GM18870 (cell line): ENCODE results near the gene ASIC3.
"Not testable (repeated sequence)": the region's sequence is repeated elsewhere in the genome, so short reads cannot be mapped to it uniquely, and the experiment has no call there.

ENCODE experiments used
- ATAC-seq: cut with Tn5 transposase; IDR thresholded peaks from one replicate; pipeline ENCODE4 v1.9.1; 2021; ENCODE audit warnings: moderate library complexity; ENCODE audit not compliant: unreplicated experiment

Gene ASIC3

DNA sequence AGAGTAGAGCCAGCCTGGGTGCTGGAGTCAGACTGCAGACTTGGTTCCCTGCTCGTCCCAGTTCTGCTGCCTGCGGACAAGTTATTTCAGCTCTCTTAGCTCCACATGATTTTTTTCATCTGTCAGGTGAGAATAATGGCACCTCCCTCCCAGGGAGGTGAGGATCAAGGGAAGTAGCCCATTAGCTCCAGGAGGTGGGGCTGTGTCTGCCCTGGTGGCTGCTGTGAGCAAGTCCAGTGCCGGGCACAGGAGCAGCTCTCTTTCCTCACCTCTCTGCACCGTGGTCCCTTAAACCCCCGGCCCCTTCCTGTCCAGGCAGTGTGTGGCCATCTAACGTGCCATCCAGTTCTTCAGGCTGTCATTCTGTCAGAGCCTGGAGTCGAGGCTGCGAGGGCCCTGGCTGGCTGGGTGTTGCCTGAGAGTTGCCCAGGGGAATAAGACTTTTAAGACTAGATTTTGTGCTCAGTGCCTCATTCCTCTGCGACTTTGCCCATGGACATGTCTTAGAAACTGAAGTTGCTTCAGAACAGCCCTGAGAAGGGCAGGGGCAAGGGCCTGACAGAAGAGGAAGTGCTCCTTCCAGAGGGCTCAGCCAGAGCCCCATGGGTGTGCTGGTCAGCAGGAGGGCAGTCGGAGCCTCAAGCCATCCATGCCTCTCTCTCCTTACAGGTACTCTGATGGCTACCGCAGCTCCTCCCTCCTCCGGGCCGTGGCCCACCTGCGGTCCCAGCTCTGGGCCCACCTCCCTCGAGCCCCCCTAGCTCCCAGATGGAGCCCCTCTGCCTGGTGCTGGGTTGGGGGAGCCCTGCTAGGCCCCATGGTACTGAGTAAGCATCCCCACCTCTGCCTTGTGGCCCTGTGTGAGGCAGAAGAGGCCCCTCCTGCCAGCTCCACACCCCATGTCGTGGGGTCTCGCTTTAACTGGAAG, 15.1 kb upstream of the ASIC3 start:
- ATAC-seq: no peak

DNA sequence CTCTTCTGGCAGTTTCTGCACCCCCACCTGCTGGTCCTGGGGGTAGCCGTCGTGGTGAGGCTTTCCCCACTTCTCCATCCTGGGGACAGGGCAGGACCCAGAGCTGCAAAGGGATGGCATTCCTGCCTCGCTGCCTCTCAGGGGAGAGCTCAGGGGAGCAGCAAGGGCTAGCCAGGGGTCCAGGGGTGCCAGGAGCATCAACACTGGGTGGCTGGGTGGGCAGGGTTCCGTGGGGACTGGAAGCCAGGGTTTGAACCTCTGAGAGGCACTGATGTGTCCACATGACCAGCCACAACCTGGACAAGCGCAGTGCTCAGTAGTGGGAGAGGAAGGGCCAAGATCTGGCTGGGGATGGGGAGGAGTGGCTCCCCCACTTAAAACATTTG, 14.5 kb upstream of the ASIC3 start:
- no peak for ATAC-seq

- no peak for ATAC-seq
Observed at GRCh38 chr7:151034312-151035025, 13.9 kb upstream of the ASIC3 start.

DNA sequence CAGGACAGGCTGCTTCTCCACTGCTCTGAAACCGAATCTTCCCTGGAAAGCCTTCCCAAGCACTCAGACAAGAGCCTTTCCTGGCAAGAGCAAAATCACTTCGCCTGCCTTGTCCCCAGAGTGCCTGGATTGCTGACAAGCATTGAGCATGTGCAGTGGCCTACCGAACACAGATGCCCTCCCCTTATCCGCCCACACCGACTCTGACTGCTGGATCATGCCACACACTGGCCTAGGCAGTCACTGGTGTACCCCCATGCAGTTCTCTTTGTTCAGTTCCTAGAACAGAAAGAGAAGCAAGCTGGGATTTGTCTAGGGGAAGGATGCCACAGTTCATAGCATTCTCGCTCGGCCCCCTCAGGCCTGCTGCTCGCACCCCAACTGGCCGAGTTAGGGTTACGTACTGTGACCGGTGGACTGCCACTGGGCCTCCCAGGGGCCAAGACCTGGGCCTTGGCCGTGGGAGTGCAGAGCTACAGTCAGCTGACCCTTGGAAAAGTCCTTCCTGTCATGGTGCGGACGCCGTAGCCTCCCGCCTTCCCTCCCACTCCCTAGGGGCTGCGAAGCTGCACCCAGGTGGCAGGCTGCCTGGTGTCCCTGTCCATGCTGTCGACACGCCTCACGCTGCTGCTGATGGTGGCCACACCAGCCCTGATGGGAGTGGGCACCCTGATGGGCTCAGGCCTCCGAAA, 13.2 kb upstream of the ASIC3 start:
- ATAC-seq: no peak

DNA sequence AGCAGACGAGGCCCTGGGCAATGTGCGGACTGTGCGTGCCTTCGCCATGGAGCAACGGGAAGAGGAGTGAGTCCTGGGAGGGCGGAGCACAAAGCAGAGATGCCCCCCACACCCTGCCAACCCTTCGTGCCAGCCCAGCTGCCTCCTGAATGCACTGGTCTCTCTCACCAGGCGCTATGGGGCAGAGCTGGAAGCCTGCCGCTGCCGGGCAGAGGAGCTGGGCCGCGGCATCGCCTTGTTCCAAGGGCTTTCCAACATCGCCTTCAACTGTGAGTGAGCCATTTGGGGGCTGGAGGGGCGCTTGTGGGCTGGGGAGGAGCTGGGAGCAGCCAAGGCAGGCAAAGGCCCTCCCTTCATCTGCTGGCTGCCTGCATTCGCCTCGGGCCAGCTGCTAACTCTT, 12.4 kb upstream of the ASIC3 start:
- no peak for ATAC-seq

GRCh38 chr7:151038951-151039849, 9.1 kb upstream of the ASIC3 start:
- no peak for ATAC-seq

GRCh38 chr7:151039850-151040548, 8.3 kb upstream of the ASIC3 start:
- ATAC-seq: no peak

- no peak for ATAC-seq
Observed at GRCh38 chr7:151040616-151041375, 7.5 kb upstream of the ASIC3 start.

DNA sequence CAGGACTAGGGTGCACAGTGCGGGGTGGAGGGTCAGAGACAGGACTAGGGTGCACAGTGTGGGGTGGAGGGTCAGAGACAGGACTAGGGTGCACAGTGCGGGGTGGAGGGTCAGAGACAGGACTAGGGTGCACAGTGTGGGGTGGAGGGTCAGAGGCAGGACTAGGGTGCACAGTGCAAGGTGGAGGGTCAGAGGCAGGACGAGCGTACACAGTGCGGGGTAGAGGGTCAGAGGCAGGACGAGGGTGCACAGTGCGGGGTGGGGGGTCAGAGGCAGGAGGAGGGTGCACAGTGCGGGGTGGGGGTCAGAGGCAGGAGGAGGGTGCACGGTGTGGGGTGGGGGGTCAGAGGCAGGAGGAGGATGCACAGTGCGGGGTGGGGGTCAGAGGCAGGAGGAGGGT, 4.9 kb upstream of the ASIC3 start:
- ATAC-seq: not testable (repeated sequence)

DNA sequence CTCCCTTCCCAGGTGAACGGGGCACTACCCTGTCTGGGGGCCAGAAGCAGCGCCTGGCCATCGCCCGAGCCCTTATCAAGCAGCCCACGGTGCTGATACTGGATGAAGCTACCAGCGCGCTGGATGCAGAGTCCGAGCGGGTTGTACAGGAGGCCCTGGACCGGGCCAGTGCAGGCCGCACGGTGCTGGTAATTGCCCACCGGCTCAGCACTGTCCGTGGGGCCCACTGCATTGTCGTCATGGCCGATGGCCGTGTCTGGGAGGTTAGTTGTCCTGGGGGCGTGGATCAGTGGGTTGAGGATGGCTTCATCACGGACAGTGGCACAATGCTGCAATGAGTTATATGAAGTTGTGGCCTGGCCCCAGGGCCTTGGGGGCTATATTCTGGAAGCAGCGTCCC, 4.4 kb upstream of the ASIC3 start:
- ATAC-seq: no peak

DNA sequence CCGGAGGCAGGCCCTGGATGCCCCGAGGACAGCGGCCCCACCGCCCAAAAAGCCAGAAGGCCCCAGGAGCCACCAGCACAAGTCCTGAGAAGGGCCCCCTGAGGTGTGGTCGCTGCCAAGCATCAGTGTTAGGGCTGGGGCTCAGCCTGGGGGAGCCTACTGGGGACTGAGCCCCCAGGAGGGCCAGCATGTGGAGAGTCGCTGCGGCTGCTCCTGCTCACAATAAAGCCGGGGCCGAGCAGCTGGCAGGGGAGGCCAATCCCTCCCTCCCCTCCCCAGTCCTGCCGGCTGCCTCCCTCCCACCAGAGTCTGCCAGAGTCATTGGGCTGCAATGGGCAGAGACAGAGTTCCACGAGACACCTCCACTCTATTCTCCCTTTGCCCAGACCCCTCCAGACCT, 3.1 kb upstream of the ASIC3 start:
- no peak for ATAC-seq

DNA sequence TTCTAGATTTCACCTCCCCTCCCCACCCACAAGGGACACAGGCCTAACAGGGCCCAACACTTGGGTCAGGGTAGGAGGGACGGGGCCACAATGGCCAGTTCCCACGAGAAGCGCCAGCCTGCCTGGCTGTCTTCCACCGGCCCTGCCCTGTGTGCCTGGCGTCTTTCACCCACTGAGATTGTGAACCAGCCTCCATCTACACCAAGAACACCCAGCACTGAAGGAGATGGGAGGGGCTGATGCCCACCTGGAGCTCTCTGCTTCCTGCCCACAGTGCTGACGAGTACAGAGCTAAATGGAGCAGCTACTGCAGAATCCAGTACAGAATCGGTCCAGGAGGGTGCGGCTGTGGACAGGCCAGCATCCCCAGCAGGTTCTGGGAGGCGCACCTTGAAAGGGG, 2.4 kb upstream of the ASIC3 start:
- no peak for ATAC-seq

DNA sequence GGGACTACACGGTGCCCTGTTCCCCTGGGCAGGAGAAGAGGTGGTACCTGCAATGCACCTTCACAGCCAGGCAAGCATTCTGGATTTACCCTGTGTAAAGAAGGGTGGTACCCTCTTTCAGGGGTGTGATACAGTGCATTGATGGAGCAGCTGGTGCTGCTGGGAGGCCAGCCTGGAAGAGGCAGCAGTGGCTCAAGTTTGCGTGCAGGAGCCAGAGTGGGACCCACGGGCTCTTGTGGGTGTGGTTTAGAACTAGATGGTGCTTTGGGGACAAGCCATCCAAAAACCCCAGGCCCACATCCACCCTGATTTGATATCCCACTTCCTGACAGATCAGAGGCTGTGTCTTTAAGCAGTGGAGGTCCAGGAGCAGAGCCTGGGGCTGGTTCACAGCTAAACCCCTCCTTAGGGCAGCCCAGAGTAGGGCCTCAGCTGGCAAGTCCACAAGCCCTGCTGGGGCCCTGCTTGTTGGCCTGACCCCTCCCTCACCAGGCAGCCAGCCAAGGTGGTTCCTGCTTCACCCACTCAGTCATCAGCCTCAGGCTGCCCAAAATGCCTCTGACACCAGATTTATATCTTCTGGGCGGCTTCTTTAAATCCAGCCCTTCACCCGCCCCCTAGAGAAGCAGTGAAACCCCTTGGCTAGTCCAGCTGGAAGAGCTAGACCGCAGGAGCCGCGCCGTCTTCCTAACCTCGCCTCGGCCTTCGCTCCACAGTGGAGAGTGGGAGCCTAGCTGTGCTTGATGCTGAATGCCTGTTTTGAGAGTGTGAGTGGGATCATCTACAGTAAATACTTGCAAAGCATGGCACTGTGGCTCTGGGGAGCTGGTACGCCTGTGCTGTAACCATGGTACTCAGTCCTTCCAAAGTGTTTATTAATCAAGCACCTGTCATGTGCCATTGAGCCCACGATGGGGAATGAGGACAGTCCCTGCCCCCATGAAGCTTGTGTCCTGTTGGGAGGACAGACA, 1.4 kb upstream of the ASIC3 start:
- no peak for ATAC-seq

DNA sequence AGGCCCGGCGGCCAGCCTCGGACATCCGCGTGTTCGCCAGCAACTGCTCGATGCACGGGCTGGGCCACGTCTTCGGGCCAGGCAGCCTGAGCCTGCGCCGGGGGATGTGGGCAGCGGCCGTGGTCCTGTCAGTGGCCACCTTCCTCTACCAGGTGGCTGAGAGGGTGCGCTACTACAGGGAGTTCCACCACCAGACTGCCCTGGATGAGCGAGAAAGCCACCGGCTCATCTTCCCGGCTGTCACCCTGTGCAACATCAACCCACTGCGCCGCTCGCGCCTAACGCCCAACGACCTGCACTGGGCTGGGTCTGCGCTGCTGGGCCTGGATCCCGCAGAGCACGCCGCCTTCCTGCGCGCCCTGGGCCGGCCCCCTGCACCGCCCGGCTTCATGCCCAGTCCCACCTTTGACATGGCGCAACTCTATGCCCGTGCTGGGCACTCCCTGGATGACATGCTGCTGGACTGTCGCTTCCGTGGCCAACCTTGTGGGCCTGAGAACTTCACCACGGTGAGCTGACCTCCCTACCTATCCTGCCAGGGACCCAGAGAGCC, 656 bp downstream of the ASIC3 start:
- ATAC-seq: no peak

GRCh38 chr7:151051108-151051507, 2.8 kb downstream of the ASIC3 start:
- no peak for ATAC-seq

DNA sequence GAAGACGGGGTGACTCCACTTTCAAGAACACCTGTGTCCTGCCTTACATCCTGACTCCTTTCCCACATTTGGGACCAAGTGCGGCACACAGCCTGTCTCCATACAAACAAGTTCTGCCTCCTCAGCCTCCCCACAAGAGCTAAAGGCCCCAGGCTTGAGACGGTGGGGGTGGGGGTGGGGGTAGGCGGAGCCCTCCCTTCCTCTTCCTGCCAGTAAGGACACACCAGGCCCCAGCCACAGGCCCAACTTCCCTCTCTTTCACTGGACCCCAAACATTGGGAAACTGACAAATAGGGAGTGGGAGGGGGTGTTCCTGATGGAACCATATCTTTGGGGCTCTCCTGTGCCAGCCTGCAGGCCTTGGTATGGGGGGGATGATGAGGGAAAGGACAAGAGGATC, 4.8 kb downstream of the ASIC3 start:
- ATAC-seq: no peak

DNA sequence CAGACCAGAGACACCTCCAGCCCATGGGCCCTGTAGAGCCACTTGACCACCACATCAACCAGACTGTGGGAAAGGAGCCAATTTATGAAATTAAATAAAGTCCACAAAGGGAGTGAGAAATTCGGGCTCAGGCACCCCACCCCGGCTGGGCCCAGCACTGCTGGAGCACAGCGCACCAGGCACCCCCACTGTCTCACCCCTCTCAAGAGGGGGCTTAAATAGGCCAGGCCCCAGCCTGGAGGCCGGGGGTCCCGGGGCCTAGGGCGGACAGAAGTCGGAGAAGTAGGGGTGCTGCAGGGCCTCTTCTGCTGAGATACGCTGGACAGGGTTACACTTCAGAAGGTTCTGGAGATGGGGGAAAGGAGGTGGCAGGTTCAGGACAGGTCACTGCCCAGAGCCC, 5.4 kb downstream of the ASIC3 start:
- ATAC-seq: no peak

DNA sequence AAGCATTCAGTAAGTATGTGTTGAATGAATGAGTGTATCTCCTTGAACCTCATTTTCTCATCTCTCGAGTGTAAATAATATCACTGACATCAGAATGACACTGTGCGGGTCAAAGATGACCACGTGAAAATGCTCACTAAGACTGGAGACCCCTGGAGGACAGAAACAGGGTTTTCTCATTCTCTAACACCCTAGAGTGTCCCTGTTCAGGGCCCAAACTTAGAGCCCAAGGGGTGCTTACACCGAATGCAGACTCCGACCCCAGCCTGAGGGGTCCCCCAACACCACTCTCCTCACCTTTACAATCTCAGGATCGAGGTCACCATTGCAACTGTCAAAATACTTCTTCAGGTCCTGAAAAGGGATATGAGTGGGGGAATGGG, 7.9 kb downstream of the ASIC3 start:
- no peak for ATAC-seq
